T-helper 22 cell (primary cell): ENCODE measurements around the gene ARHGEF38.

Experiments used
- DNase-seq: peaks from one replicate; pipeline ENCODE4 v3.0.0-alpha.2; 2020; ENCODE audit warnings: low read depth

The ARHGEF38 gene

GRCh38 chr4:105613306-105613705 is 60.9 kb downstream of the ARHGEF38 start:
- no peak for DNase-seq

- no peak for DNase-seq
Measured at GRCh38 chr4:105619188-105619931, 66.9 kb downstream of the ARHGEF38 start.

DNA sequence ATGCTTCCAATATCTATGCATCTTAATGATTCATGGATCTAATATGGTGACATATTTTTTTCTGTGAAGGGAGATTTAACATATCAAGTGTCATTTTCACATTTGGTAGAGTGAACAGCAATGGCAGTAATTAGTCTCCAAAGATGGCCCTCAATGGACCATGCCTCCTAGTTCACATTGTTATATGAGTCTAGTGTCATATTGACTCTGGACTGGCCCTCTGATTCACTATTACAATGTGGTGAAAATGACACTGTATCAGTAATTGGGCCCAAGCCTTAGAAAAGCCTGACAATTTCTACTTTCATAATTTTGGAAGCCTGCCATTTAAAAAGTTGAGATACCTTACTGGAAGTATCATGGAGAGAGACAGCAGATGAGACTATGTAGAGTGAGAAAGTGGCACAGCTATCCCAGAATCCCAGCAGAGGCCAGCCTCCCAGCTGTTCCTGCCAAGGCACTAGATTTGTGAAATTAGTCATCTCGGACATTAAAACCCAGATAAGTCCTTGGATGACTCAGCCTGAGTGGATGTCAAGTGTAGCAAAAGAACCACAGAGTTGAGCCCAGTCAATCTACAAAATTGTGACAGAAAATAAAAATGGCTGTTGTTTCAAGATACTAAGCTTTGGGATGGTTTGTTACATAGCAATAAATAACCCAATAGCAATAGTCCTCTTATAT is 68.4 kb downstream of the ARHGEF38 start:
- DNase-seq: no peak

DNA sequence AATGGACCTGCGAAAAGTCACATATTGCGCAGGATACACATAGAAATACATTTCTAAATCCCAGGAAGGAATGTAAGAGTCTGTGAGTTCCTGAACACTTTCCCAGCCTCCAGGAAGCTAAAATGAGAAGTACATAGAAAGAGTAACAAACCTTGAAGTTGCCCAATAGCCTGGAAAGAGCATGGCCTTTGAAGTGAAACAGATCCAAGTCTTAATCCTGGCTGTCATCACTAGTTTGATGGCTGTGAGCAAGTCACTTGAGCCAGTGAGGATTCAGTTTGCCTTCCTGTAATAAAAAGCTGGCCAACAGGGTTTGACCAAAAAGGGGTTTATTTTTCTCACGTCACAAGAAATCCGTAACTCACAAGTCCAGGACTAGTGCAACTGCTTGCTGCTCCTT is 69.8 kb downstream of the ARHGEF38 start:
- DNase-seq: no peak

DNA sequence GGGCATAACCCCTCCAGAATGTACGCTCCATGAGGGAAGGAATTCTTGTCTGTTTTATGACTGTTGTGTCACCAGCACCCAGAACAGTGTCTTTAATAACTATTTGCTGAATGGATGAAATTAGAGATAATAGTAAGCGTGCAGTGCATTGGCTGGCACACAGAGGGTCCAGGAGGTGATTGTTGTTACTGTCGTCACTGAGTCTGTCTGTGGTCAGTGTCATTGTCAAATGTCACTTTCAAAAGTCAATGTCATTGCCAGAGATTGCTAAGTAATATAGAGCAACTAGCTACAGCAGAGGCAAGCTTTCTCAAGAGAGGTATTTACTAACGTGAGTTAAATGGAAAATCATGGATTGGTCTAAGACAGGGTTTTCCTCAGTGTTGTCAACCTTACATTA is 70.7 kb downstream of the ARHGEF38 start:
- no peak for DNase-seq

DNA sequence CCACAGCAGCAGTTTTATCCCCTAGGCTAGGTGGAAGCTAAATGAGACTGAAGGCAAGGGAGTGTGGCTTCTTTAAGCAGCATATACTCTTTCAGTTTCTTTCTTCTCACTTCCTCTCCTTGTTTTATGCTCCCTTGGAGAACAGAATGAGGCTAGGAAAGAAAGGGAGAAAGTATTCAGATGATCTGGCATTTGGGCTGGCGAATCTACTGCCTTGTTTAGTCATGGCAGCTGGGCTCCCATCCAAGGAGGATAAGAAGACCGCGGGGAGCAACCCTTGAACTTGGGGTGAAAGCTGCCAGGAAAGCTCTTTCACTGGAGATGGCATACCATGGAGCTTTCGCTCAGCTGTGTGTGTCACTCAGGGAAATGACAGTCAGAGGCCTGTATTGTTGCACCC is 72.1 kb downstream of the ARHGEF38 start:
- no peak for DNase-seq

DNA sequence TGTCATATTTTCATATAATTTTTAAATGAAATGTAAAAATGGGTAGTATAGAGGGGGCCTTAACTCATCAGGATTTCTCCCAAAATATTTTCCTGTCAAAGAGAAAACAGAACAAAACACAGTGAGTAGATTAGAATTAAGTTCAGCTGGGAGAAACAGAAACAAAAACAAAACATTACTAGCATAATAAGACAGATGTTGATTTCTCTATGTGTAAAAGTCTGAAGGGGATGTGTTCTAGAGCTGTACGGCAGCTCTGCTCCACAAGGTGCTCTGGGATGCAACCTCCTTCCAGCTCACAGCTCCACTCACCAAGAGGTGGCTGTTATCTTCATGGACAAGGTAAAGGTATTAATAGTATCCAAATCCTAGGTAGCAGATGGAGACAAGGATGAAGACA is 72.8 kb downstream of the ARHGEF38 start:
- DNase-seq: no peak

DNA sequence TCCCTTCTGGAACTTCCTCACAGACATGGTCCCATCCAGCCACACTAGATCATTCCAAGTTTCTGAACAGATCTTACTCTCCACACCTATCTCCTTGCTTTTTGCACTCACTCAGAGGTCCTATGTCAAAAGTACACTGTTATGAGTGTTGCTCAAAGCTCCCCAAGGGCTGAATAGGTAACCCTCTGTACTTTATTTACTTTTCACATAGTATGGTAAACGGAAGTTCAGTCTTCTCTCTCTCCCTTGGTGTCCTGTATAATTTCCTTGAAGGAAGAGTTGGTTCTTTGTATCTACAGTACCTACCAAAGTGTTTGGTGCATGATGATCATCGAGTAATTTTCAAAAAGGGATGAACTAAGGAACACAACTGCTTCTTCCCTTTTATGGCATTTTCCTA is 74.4 kb downstream of the ARHGEF38 start:
- no peak for DNase-seq

DNA sequence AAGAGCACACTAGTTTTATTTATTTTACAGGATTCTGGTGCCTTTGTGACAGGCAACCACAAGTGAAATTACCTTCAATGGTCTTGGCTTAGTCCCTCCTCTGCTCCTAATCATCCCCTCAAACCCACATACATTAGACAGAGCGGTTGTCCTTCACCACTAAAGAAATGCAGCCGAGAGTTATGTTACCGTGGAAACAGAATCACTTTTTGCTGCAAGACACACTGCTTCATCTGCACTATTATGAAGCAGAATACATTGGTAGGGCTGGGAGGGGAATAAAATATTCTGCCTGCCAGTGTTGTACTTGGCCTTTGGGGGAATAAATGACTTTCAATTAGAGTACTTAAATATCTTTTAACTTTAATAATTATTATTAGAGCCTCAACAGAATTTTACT is 75.2 kb downstream of the ARHGEF38 start:
- DNase-seq: no peak

DNA sequence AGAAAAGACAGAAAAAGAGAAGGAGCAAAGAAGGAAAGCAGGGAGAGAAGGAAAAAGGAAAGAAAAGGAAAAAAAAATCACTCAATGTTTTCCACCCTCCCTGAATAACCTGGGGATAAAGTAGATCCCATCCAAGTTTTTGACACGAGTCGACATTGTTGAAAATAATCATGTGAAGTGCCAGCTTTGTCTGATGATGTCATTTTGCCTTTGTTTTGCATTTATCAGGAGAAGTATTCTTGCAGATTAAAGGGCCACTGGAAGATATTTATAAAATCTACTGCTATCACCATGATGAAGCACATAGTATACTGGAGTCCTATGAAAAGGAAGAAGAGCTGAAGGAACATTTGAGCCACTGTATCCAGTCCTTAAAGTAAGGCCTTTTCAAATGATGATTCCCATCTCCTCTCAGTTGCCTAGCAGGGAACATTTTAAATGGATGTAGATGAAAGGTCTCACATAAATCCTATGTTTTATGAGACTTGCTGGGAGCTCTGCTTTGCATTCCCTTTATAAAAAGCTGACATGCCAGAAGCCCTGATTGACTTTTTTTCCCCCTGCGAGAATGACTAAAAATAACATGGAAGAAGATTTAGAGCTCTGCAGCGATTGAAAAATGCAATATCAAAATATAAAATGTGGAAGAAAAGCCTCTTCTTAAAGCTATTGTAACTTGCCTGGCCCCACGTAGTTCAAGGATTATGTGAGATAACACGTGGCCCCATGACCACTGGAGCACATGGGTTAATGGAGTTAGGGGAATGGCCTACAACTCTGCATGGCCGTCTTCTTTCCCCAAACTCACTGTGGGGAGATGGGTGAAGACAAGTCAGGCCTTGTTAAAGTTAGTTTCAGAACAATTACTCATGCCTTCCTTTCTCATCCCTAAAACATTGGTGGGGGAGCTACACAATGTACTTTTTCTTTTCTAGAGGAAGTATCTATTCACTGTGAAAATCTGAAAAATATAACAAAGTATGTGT is 78.5 kb downstream of the ARHGEF38 start:
- no peak for DNase-seq

DNA sequence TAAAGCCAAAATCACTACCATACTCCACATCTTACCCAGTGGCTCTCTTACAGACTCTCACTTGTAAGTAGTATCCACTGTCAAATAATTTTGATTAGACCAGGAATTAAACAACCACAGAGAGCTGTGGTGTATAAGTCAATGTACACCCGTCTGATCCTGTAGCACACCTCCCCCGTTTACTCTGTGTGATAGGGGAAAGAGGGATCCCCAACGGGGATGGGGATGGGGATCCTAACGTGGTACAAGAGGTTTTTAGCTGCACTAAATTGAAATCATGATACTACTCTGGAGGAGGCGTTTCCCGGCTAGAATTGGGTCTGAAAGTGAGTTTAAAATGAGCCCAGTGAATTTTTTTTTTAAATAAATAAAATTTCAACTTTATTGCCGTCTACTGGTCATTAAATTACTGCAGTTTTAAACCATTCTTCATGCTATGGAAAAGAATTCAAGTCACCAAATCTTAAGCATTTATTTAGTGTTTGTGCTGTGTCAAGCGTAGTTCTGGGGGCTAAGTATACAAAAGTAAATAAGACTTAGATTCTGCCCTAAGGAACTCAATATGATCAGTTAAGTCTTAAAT is 79.5 kb downstream of the ARHGEF38 start:
- DNase-seq: no peak

DNA sequence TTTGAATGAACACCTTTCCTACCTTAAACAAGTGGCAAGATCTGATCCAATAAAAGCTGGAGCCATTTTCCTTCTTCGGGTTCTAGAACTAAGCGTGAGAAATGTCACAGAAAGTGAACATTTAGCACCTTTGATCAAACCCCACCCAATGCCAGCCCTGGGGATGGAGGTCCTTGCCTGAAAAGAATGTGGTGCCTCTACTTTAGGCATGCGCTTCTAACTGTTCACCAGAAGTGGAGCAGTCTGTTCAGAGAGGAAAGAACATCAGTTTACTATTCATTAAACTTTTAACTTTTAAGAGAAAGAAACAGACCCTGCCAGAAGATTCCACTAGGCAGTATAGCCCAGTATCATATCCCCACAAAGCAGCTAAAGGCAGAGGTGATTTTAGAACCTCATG is 80.2 kb downstream of the ARHGEF38 start:
- no peak for DNase-seq

- DNase-seq: no peak
Measured at GRCh38 chr4:105633241-105633640, 80.8 kb downstream of the ARHGEF38 start.

GRCh38 chr4:105634402-105635080 is 82.1 kb downstream of the ARHGEF38 start:
- no peak for DNase-seq

DNA sequence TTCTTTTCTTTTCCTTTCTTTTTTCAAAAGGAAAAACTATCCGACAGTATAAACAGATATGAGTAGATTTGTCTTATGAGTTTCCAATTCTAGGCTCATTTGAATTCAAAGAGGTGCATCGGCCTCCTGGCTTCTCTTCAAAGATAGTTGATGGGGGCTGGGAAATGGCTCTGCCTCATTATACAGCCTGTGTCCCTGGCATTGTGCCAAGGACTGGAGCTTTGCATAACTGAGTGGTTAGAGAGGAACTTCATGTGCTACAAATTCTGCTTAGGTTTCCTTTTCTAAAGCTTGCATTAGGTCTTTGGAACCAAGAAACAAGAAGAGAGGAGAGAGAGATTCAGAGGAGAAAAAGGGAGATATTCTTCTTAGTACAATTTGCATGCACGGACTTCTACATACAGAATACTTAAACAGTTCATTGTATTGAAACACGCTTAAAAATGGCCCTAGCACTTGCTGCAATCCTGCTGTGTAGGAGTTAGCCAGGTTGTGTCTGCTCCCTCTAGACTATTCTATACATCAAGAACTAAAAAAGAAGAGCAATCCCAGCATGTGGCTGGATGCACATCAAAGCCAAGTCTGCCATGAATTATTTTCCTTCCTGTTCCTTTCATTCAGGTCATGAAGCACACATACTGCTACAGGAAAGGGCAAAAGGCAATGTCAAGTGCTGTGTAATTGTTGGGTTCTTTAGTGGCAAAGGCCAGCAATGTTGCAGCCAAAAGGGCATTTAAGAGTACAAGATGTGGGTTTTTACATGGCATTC is 85.2 kb downstream of the ARHGEF38 start:
- no peak for DNase-seq

DNA sequence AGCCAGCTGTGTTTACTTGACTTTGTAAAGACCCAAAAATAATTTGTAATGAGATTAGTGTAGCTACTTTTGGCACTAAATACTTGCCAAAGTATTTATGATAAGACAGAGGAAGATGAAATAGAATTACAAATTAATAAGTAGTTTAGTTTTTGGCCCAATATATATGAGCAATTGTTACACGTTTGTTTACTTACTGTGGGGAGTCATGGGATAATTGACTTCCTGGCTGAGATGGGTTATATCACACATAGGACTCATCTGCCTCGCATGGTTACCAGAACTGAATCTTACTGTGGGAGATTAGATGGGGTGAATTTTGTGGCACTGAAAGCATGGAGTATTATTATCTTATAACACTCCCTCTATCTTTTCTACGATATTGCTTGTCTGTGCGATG is 89.4 kb downstream of the ARHGEF38 start:
- DNase-seq: no peak

- DNase-seq: no peak
Measured at GRCh38 chr4:105644257-105644656, 91.8 kb downstream of the ARHGEF38 start.

DNA sequence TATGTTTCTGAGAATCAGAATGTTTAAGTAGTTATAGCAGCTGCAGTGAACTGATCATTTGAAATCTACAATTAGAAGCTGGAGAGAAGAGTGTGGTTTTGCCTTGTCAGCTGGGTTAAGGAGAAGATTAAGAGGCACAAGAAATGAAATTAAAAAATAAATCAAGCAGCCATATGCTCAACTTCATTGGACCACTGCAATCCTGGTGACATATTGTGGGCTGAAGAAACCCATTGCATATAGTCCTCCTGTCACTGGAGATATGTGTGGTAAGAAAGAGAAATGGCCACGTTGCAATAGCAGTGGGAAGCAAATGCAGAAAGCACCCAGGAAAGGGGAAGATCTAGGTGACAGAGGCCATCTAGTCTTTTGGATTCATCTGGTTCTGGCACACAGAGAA is 93.0 kb downstream of the ARHGEF38 start:
- DNase-seq: no peak

DNA sequence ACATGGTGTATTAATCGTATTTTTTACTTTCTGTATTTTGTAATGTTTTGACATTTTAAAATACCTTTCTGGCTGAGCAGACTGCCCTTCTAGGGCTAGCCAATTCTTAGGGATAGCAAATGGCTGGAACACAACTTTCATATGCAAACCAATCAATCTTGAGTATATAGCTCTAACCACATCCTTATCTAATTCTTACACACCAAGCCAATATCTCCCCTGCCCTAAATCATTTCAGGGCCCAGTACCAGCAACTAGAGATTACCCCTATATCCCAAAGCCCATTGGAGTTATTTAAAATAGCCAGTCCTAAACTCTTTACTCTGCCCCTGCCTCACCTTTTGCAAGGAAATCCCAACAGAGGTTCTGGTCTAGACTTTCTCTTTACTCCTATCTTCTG is 97.8 kb downstream of the ARHGEF38 start:
- no peak for DNase-seq

GRCh38 chr4:105651884-105652283 is 99.5 kb downstream of the ARHGEF38 start:
- no peak for DNase-seq
